DND-41 (cell line): ENCODE measurements around the gene CEP112.

Experiments used
- ATAC-seq: fragments of 200-7000 bp; cut with Tn5 transposase; 3 replicates; pipeline ENCODE4 v1.9.1; 2021; ENCODE audit warnings: low read depth; ENCODE audit not compliant: insufficient read depth
- DNase-seq: peaks from one replicate; pipeline ENCODE4 v3.0.0-alpha.2; 2020
- H2AFZ ChIP-seq: 2 replicates; pipeline ENCODE4 v1.6.0; 2012; ENCODE audit warnings: low read depth, low read length
- H3K27ac ChIP-seq: 2 replicates; pipeline ENCODE4 v1.5.1; 2012; ENCODE audit warnings: low read length, inconsistent platforms
- H3K27me3 ChIP-seq: fragments of 200-600 bp; sonication (generic); 2 replicates; pipeline ENCODE4 v1.6.0; 2012; ENCODE audit warnings: low read length, mild to moderate bottlenecking, inconsistent platforms; ENCODE audit not compliant: insufficient read depth, poor library complexity
- H3K36me3 ChIP-seq: 2 replicates; pipeline ENCODE4 v1.5.1; 2012; ENCODE audit warnings: low read length, inconsistent platforms; ENCODE audit not compliant: insufficient read depth
- H3K4me1 ChIP-seq: 2 replicates; pipeline ENCODE4 v1.5.1; 2012; ENCODE audit warnings: mild to moderate bottlenecking, low read length; ENCODE audit not compliant: insufficient read depth
- H3K4me2 ChIP-seq: 2 replicates; pipeline ENCODE4 v1.6.0; 2012; ENCODE audit warnings: mild to moderate bottlenecking, moderate library complexity, low read length, inconsistent platforms; ENCODE audit not compliant: insufficient read depth
- H3K4me3 ChIP-seq, 2 experiments: fragments of 200-600 bp in 1 of 2; shearing (Covaris generic) in 1 of 2; 2 replicates each; pipeline ENCODE4 v1.5.1; 2012 to 2016; ENCODE audit warnings: inconsistent platforms in 2 of 2, low read length in 2 of 2, mild to moderate bottlenecking in 2 of 2, low read depth in 1 of 2, moderate library complexity in 1 of 2
- H3K79me2 ChIP-seq: 2 replicates; pipeline ENCODE4 v1.6.0; 2012; ENCODE audit warnings: low read length, inconsistent platforms; ENCODE audit not compliant: insufficient read depth
- H3K9ac ChIP-seq: 2 replicates; pipeline ENCODE4 v1.6.0; 2012; ENCODE audit warnings: low read depth, mild to moderate bottlenecking, inconsistent platforms, low read length, moderate library complexity
- H3K9me3 ChIP-seq: 2 replicates; pipeline ENCODE4 v1.5.1; 2012; ENCODE audit warnings: low read length, moderate library complexity, mild to moderate bottlenecking, inconsistent platforms; ENCODE audit not compliant: insufficient read depth, severe bottlenecking
- H4K20me1 ChIP-seq: 2 replicates; pipeline ENCODE4 v1.6.0; 2012; ENCODE audit warnings: low read length; ENCODE audit not compliant: insufficient read depth
- CTCF ChIP-seq: IDR thresholded peaks from 2 replicates; pipeline ENCODE4 v1.5.1; 2012; ENCODE audit warnings: borderline replicate concordance, low read length, moderate library complexity, mild to moderate bottlenecking; ENCODE audit not compliant: poor library complexity, severe bottlenecking; ENCODE audit errors: extremely low read depth
- EZH2 ChIP-seq: IDR thresholded peaks from 3 replicates; pipeline ENCODE4 v1.6.1; 2012; ENCODE audit warnings: borderline replicate concordance, low read depth, mild to moderate bottlenecking, moderate library complexity, low read length, inconsistent platforms; ENCODE audit not compliant: severe bottlenecking

The CEP112 gene

GRCh38 chr17:66198242-66198641 is 6.3 kb upstream of the CEP112 start:
- H3K36me3 ChIP-seq = no peaks in the 10 kb centered on the region
- H3K27me3 ChIP-seq = no peaks in the 10 kb centered on the region
- no peak overlapping the region for H3K9ac ChIP-seq
- H4K20me1 ChIP-seq = no peaks in the 10 kb centered on the region
- no peak overlapping the region for H3K27ac ChIP-seq
- TF ChIP-seq EZH2 (no peak), CTCF (no peak)
- no peaks in the 10 kb centered on the region for H3K79me2 ChIP-seq
- H3K4me3 ChIP-seq = no peak overlapping the region
- H3K4me1 ChIP-seq = no peaks in the 10 kb centered on the region
- no peaks in the 10 kb centered on the region for H3K9me3 ChIP-seq
- ATAC-seq = no peak
- H2AFZ ChIP-seq = no peak overlapping the region
- DNase-seq = no peak
- H3K4me2 ChIP-seq = no peak overlapping the region

- Histone ChIP-seq H3K27ac (peak overlapping the region; percentile 62), H3K4me1 (peaks cover 32% of the 10 kb centered on the region), H3K36me3 (no peaks in the 10 kb centered on the region; the same call in 1 of the 2 replicates), H3K9me3 (no peaks in the 10 kb centered on the region), H2AFZ (peak overlapping the region; percentile 29), H4K20me1 (no peaks in the 10 kb centered on the region), H3K79me2 (no peaks in the 10 kb centered on the region), H3K4me3 (peak overlapping the region in 1 of 2 experiments; percentile 91; a peak in 2 of 4 replicates), H3K4me2 (peak overlapping the region; percentile 98), H3K9ac (peak overlapping the region; percentile 37; the same call in 1 of the 2 replicates), H3K27me3 (no peaks in the 10 kb centered on the region)
- DNase-seq (no peak), ATAC-seq (no peak)
- TF ChIP-seq EZH2 (no peak), CTCF (no peak)
Observed at GRCh38 chr17:66192378-66192687, 400 bp upstream of the CEP112 start.

- H3K9me3 ChIP-seq = no peaks in the 10 kb centered on the region
- DNase-seq (no peak), ATAC-seq (0 out of 3 replicates have a peak, but pooled peaks have one; percentile 7)
- H3K79me2 ChIP-seq = no peaks in the 10 kb centered on the region
- peak overlapping the region; percentile 91 for H2AFZ ChIP-seq
- TF ChIP-seq CTCF (no peak), EZH2 (no peak)
- H3K4me1 ChIP-seq = peaks cover 32% of the 10 kb centered on the region
- peak overlapping the region; percentile 74 for H3K27ac ChIP-seq
- H4K20me1 ChIP-seq = no peaks in the 10 kb centered on the region
- H3K36me3 ChIP-seq = no peaks in the 10 kb centered on the region; the same call in 1 of the 2 replicates
- no peaks in the 10 kb centered on the region for H3K27me3 ChIP-seq
- H3K4me2 ChIP-seq = peak overlapping the region; percentile 98
- H3K4me3 ChIP-seq = peak overlapping the region; percentile 91 to 98
- H3K9ac ChIP-seq = peak overlapping the region; percentile 80
Observed at GRCh38 chr17:66190738-66191592, 968 bp downstream of the CEP112 start.
